ENCODE measurements around the gene PALM2AKAP2.

DNA sequence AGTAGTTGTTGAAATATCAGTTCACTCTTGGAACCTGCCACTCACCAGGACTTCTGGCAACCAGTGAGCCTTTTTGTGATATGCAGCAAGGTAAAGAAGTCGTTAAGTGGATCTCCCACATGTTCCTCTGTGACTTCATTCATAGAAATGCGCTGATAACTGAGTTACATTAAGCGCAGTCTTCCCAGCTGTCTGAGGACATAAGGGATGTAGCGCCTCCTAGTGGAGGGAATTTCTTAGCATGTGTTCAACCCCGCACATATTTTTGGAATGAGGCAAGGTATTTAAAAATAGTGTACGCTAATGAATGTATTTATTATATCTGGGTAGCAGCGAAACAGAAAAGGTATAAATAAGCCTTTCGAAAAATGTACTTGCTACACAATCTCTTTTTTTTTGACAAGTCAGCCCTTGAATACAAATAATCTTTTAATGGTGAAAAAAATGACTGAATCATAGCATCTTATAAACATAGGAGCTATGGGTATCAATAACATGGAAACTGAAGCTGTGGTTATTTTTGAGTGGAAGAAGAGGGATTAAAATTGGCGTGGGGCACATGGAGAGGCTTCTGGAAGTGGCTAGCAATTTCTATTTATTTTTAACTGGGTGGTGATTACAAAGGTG lies 38.0 kb downstream of the PALM2AKAP2 start:
- TF ChIP-seq CTCF (IDR thresholded peaks at IDR 0.05; ENCODE audit: insufficient read depth, low read length) (peak; percentile 69), SPI1 (IDR thresholded peaks at IDR 0.05; ENCODE audit: borderline replicate concordance, low read depth) (no peak)
